Measurements from ENCODE around the gene NEGR1. TPM values are rescaled to one million over a fixed set of nuclear protein-coding genes. Genes with fewer than 3 reads are reported as not detected.

NEGR1 gene
- total and polyA plus RNA-seq, 2 donors (not counting 3 experiments of a cell fraction or from before 2014, with no cell fraction given) = 6.8 to 21.8 TPM

DNA sequence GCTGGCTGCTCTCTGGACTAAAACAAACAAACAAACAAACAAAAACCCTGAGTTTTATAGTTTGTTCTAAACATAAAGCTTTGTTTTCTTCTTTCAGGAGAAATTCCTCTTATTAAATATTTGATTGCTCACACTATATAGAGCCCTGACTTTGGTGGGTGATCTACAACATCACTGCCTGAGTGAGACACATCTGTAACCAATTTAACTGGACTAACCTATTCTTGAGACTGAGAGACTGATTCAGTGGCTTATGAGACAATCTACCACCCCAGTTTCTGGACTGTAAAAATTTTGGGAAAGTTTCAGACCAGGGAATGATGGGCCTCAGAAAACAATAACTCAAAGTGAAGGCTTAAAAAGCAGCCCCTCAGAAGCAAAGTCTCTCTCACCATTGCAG lies 537.0 kb downstream of the NEGR1 start:
- no peak for TF ChIP-seq CTCF (IDR thresholded peaks at IDR 0.05; ENCODE audit: extremely low read depth in 1 of 2, insufficient read depth in 1 of 2, low read depth in 1 of 2, low read length in 2 of 2)
- TF ChIP-seq EZH2 (IDR thresholded peaks at IDR 0.05; ENCODE audit: borderline replicate concordance, low read depth, low read length, severe bottlenecking) = no peak
- no peak for TF ChIP-seq FOS (IDR thresholded peaks at IDR 0.05; ENCODE audit: borderline replicate concordance, insufficient read depth, low read length)
- TF ChIP-seq MAX (IDR thresholded peaks at IDR 0.05; ENCODE audit: insufficient read depth, insufficient read length) = no peak
- TF ChIP-seq JUN (IDR thresholded peaks at IDR 0.05; ENCODE audit: borderline replicate concordance, insufficient read depth, insufficient read length, low read depth) = no peak
- TF ChIP-seq GATA2 (IDR thresholded peaks at IDR 0.05; ENCODE audit: insufficient read depth, insufficient read length, low read depth, low read length) = no peak
- TF ChIP-seq POLR2A (IDR thresholded peaks at IDR 0.05; ENCODE audit: low read depth, low read length) = no peak
- no peak for TF ChIP-seq MYC (IDR thresholded peaks at IDR 0.05; ENCODE audit: low read depth, low read length)
- no peak for TF ChIP-seq POLR2AphosphoS5 (IDR thresholded peaks at IDR 0.05; ENCODE audit: insufficient read depth, low read depth, low read length)
- Histone ChIP-seq H2AFZ (ENCODE audit: low read depth, low read length) (no peak overlapping the region), H3K9me3 (replicated peaks; ENCODE audit: control insufficient read depth, insufficient read depth, low read length) (no peaks in the 10 kb centered on the region), H3K79me2 (ENCODE audit: control insufficient read depth, insufficient read depth, low read length) (no peaks in the 10 kb centered on the region), H3K27ac (ENCODE audit: insufficient read depth, low read depth, low read length) (no peak overlapping the region), H4K20me1 (replicated peaks; ENCODE audit: control insufficient read depth, extremely low read depth, insufficient read depth, low read length) (no peaks in the 10 kb centered on the region), H3K36me3 (ENCODE audit: control insufficient read depth in 2 of 2, extremely low read depth in 1 of 2, insufficient read depth in 2 of 2, low read length in 2 of 2) (no peaks in the 10 kb centered on the region), H3K4me3 (replicated peaks in 1 of 3; ENCODE audit: insufficient read depth in 1 of 3, low read depth in 1 of 3, low read length in 3 of 3) (no peak overlapping the region), H3K9me1 (replicated peaks; ENCODE audit: control insufficient read depth, extremely low read depth, insufficient read depth, low read length) (no peaks in the 10 kb centered on the region), H3K9ac (replicated peaks; ENCODE audit: extremely low read depth, insufficient read depth, low read length) (no peak overlapping the region), H3K4me1 (ENCODE audit: control insufficient read depth, extremely low read depth, insufficient read depth, low read length) (no peaks in the 10 kb centered on the region), H3K27me3 (ENCODE audit: control insufficient read depth in 2 of 2, insufficient read depth in 2 of 2, low read length in 2 of 2) (no peaks in the 10 kb centered on the region), H3K4me2 (ENCODE audit: insufficient read depth, low read length) (no peak overlapping the region)
- DNase-seq (ENCODE audit: low read depth, low spot score) (no peak), FAIRE-seq (no peak)
- ChIA-PET CTCF (no interaction called here), POLR2A (no interaction called here)
- dilution Hi-C loops (cut with MboI; ENCODE audit: extremely low pct_ligation_motif_present, low sequenced_read_pairs) (no loop called here), intact Hi-C loops (cut with micrococcal nuclease) (no loop called here)
- no TSS peak for BruUV-seq (replicated peaks)
